Tibial nerve (tissue), 4 donors: ENCODE data around the gene ARHGEF37.

Experiments used
- EP300 ChIP-seq, 2 donors: sonication (generic); formaldehyde crosslinking; IDR thresholded peaks; one replicate each; pipeline ENCODE4 v1.6.1; 2017; ENCODE audit warnings: antibody characterized with exemption in 2 of 2, mild to moderate bottlenecking in 1 of 2
- POLR2A ChIP-seq, 2 donors: fragments of 450-650 bp; IDR thresholded peaks; one replicate each; pipeline ENCODE4 v1.6.1; 2017; ENCODE audit warnings: antibody characterized with exemption in 2 of 2, mild to moderate bottlenecking in 2 of 2, moderate library complexity in 2 of 2
- TF ChIP-seq, protein P1 (sequence below), 5 experiments: fragments of 200-600 bp in 3 of 5; fragments of 450-650 bp in 2 of 5; sonication (generic) in 3 of 5; IDR thresholded peaks; one replicate each; pipeline ENCODE4 v1.5.1; 2016 to 2019; ENCODE audit warnings: antibody characterized with exemption in 5 of 5, mild to moderate bottlenecking in 3 of 5, moderate library complexity in 2 of 5

DNA sequence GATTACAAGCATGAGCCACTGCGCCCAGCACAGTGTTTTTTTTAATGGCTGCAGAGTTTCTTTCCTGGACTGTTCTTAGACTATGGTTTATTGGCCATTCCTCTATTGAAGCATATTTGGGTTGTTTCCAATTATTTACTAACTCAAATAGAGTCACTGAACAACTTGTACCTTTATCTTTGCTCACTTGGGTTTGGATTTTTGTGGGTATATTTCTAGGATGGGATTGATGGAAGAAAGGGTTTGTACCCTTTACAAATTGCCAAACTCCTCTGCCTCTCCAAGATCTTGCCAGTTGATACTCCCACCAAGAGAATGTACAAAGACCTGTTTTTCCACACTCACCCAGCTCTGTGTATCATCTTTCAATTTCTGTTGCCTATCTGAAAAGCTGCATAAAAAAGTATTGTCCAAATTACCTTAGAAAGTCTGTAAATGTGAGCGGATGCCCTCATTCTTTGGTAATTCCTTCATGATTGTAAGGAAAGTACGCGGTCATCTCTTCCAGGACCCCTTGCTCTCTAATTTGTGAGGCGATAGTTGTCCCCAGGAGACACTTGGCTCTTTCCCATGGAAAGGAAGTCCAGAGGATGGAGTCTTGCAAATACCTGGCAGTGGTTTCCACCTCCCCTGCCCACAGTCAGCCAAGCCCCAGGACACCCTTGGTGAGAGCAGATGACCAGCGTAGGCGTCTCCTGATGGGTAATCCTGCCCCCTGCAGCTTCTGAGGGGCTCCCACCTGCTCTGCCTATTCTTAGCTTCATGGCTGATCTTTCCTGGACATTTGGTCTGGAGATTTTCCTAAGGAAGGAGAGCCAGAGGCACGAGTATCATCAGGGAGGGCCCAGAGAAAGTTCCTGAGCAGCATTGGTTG is 33.0 kb downstream of the ARHGEF37 start:
- TF ChIP-seq, protein P1, sequence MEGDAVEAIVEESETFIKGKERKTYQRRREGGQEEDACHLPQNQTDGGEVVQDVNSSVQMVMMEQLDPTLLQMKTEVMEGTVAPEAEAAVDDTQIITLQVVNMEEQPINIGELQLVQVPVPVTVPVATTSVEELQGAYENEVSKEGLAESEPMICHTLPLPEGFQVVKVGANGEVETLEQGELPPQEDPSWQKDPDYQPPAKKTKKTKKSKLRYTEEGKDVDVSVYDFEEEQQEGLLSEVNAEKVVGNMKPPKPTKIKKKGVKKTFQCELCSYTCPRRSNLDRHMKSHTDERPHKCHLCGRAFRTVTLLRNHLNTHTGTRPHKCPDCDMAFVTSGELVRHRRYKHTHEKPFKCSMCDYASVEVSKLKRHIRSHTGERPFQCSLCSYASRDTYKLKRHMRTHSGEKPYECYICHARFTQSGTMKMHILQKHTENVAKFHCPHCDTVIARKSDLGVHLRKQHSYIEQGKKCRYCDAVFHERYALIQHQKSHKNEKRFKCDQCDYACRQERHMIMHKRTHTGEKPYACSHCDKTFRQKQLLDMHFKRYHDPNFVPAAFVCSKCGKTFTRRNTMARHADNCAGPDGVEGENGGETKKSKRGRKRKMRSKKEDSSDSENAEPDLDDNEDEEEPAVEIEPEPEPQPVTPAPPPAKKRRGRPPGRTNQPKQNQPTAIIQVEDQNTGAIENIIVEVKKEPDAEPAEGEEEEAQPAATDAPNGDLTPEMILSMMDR (IDR thresholded peaks at IDR 0.05), result no peak
- TF ChIP-seq POLR2A (IDR thresholded peaks at IDR 0.05) (no peak), EP300 (IDR thresholded peaks at IDR 0.05) (no peak)
